HTR-8/SVneo (cell line): ENCODE measurements around the gene ORM1.

Experiments used
- DNase-seq: peaks from one replicate; pipeline ENCODE4 v3.0.0; 2011; ENCODE audit warnings: low spot score, mixed read lengths; ENCODE audit not compliant: insufficient read length
- FAIRE-seq: peaks from 2 replicates; lab custom pipeline; 2011; peaks lifted over from hg19 to GRCh38; lab: Jason Lieb, UNC

The ORM1 gene

DNA sequence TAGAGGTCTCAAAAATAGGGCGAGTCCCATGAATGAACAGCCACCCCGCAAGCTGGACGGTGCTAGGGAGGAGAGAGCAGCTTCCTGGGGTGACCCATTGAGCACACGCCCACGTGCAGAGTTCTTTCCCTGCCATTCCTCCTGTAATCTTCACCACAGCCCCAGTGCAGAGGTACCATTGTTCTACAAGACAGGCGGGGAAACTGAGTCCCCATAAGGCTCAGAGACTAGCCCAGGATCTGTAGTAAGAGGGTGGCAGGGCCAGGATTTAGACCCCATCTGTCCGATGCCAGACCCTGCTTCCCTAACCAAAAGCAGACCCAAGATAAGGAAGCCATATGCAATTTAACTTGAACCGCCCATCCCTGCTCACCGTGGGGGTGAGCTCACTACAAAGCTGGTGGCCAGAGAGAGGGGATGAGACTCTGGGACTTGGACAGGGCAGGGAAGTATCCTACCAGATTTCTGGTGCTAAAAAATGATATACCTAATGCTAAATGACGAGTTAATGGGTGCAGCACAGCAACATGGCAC lies 36.7 kb upstream of the ORM1 start:
- DNase-seq: no peak
- FAIRE-seq: no peak

DNA sequence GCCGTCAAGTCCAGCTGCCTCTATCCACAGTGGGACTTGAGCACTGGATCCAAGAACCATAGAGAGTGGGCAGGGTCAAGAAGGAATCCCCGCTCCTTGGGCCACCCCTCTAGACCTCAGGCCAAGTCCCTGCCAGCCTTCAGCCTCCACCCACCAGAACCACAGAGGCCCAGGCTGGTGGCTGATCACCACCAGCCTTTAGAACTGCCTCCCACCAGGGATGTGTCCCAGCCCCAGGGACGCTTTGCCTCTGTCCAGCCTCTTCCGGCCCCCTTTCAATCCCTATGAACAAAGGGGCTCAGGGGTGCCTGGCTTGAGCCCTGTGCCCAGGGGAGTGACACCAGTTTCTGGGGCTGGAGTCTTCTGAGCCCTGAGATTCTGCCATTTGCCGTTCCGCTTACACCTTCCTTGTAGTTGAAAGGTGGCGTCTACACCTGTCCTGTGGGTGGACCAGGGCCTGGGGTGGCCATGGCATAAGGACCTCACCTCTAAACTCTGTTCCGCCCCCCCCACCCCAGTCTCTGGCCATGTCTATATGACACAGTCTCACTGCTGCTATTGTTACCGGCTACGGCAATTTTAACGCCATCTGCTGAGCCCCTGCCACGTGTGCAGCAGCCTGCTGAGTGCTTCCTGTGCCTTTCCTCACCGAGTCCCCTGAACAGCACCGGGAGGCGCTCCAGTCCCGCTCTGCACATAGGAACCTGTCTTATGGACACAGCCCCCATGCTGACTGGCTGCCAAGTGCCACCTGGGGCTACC lies 35.7 kb upstream of the ORM1 start:
- DNase-seq (no peak), FAIRE-seq (no peak)

DNA sequence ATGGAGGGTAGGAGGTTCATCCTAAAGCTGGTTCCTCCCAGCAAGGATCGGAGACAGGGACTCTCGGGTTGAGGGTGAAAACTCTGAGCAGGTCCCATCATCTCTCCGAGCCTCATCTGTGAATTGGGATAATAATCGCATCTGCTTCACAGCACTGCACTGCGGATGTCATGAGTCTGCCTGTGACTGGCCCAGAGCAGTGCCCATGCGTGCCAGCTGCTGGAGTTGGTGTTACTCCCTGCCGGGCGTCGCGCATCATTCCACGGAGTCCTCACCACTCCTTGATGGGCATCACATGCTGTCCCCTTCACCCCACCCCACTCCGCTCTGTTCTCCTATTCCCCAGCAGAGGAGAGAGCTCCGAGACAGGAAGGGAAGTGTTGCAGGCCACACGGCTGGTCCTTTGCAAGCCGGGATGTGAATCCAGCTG lies 35.1 kb upstream of the ORM1 start:
- no peak for FAIRE-seq
- DNase-seq: no peak

DNA sequence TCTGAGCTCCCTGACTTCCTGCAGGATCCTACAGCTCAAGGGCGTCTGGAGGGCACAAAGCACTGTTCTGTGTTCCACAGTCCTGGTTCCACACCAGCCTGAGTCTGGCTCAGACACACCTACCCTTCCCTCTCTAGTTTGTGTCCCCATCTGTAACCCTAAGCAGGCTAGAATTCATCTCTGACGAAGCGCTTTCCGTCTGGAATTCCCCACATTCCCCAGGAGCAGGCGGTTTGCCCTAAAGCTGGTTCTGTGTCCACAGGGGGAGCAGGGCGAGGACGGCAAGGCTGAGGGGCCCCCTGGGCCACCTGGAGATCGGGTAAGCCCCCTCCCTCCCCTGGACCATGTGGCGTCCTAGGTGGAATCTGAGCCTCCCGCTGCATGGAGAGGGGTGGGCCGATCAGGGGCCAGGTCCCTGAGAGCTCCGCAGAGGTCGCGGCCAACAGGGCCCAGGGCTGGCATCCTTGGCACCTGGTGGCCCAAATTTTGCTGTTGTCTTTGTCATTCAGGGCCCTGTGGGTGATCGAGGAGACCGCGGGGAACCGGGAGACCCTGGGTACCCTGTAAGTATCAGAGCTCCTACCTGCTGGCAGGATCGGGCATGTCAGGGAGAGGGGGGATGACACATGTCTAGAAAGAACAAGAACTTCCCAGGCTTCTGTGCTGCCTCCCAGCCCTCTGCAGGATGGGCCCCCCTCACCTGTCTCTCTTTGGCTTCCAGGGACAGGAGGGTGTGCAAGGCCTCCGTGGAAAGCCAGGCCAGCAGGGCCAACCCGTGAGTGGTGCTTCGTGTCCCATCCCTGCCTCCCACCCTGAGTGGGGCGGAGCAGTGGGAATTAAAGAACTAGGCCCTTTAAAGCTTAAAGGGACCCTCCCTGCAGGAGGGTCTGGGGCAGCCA lies 34.5 kb upstream of the ORM1 start:
- peak; percentile 45 for DNase-seq
- FAIRE-seq: peak; percentile 38

DNA sequence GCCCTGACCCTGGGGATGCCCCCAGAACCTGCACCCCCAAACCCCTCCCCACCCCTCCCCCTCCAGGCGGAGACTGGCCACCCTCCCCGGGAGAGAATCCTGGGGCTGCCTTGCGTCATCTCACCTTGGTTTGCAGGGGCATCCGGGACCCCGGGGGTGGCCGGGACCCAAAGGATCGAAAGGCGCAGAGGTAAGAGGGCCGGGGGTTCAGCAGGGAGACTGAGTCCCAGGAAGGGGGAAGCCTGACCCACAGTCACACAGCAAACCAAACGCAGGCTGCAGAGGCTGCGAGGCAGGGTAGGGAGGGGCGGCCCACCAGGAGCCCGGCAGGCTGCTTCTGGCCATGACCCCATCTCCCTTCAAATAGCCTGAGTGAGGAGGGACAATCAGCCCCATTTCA lies 33.8 kb upstream of the ORM1 start:
- DNase-seq (no peak), FAIRE-seq (no peak)

DNA sequence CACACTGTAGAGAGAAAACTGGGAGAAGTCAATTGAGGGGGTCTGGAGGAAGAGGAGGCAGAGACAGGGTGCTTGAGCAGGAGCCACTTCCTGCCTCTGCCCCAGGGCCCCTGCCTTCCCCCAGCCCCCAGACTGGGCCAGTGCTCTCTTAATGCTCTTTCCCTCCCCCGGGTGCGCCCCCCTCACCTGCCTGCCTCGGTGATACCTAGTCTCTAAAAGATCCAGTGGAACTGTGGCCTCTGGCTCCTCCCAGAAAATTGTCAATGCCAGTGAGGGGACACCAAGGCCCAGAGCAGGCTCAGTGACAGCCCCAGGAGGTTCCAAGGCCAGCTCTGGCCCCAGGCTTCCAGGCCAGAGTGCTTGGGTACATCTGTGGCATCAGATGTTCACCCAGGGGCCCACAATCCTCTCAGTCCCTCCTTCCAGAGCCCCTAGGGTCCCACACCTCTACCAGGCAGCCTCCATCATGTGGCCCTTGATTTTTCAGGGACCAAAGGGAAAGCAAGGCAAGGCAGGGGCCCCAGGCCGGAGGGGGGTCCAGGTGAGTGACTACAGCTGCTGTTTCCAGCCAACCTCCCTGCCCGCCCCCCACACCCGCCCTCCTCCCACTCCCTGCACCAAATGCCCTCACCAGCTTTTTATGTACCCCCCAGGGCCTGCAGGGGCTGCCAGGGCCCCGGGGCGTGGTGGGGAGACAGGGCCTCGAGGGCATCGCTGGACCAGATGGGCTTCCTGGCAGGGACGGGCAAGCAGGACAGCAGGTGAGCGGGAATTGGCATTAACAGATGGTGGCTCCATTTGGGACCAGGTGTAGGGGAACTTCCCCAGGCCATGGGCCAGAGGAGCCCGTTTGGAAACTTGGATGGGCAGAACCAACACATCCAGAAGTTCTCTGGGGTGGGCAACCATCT lies 33.1 kb upstream of the ORM1 start:
- DNase-seq (no peak), FAIRE-seq (no peak)

DNA sequence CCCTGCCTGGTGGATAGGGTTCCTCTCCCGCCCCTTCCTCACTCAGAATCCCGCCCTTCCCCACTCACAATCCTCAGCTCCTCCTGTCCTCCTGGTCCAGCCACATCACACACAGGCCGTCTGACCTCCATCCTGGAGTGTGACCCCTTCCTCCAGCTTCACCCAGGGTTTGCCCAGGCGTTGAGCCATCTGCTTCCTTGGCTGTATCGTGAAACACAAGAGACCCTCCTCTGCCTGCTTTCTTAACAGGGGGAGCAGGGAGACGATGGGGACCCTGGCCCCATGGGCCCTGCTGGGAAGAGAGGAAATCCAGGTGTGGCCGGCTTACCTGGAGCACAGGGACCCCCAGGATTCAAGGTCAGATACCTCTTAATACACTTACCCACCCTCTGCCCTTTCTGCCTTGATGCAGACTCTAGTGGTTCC lies 32.3 kb upstream of the ORM1 start:
- DNase-seq: no peak

DNA sequence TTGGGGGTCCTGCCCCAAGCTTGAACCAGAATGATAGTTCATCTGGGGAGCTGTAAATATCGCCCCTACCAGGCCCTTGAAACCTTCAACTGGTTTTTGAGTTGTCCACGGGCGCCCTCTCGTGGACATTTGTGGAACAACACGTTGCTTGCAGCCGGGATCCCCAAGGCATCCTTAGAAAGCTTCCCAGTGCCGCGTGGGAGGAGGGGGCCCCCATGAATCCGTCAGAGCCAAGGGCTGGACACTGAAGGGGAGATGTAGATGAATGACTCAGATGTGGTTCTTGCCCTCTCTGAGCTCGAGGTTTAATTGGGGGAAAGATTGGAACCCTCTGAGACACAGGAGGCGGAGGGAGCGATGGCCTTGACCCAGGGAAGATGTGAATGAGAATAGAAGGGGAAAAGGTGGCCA lies 31.8 kb upstream of the ORM1 start:
- FAIRE-seq: no peak
- peak; percentile 54 for DNase-seq

More for the DNA sequence above, 32.3 kb upstream of the ORM1 start:
- FAIRE-seq: no peak

DNA sequence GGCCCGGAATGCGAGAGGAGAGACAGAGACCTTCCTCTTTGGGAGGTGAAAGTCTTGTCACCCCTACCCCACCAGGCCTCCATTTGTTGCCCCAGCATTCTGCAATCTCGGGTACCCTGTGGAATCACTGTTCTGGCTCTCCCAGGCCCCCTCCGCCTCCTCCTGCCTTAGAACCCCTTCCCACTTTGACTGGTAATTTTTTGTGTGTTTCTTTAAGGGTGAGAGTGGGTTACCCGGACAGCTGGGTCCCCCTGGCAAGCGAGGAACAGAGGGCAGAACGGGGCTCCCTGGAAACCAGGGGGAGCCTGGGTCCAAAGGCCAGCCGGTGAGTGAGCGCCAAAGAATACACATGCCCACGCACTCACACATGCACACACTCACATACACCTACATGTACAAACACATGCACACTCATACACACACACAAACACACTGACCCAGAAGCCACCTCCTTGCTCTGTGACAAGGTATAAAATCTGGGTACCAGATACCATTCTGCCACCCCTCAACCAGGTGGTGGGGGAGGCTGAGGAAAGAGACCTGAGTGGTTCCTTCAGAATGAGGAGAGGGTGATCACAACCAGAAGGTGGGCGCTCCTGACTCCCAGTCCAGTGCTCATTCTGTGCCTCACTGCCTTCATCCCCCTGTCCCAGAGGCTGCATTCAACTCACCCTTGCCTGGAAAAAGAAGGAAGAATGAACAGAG lies 30.9 kb upstream of the ORM1 start:
- DNase-seq: no peak
- no peak for FAIRE-seq

DNA sequence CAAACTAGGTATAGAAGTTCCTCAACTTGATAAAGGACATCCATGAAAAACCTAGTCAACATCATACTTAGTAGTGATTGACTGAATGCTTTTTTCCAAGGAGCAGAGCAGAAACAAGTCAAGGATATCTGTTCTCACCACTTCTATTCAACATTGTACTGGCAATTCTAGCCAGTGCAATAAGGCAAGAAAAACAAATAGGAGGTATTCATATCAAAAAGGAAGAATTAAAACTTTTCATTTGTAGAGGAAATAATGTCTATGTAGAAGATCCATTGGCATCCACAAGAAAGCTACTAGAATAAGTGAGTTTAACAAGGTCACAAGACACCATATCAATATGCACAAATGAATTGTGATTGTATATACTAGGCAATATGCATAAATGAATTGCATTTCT lies 28.2 kb upstream of the ORM1 start:
- no peak for FAIRE-seq
- no peak for DNase-seq

DNA sequence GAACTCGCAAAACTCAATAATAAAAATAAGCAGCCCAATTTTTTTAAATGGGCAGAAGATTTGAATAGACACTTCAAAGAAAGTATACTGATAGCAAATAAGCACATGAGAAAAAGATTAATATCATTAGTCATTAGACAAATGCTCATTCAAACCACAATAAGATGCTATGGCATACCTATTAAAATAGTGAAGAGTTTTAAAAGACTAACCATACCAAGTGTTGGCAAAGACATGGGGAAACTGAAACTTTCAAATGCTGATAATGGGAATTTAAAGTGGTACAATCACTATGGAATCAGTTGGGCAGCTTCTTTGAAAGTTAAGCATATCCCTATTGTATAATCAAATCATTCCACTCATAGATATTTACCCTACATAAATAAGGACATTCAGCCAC lies 26.6 kb upstream of the ORM1 start:
- DNase-seq: no peak
- FAIRE-seq: no peak

DNA sequence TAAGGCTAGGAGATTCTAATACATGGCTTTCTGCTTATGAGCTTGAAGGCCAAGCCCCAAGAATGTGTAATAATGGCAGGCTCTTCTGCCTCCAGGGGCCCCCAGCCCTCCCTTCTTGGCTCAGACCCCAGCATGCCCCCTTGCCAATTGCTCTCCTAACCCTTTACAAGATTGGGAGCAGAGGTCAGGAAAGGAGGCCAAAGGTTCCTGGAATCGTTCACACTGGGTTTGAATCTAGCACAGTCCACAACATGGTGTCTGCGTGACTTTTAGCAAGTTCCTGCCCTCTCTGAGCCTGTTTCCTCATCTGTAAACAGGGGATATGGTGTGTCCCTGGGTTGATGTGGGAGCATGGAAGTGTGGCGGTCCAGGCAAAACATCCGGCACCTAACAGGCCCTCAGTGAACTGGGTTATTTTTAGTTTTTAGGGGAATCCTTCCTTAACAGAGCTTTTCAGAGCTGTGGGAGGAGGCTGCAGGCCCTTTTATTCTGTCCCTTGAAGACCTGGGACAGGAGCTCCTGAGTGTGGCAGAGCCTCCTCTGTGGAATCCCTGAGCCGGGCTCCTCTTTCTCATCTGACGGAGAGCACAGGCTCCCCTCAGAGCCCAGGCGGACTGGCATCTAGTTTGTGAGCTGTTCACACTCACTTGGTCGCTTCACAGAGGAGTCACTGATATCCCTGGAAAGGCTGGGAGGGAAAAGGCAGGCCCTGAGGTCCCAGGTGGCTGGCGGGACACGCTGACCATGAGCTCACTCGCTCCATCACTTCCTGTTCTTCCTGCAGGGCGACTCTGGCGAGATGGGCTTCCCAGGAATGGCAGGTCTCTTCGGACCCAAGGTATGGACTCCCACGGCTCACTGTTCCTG lies 23.4 kb upstream of the ORM1 start:
- FAIRE-seq: no peak
- no peak for DNase-seq

DNA sequence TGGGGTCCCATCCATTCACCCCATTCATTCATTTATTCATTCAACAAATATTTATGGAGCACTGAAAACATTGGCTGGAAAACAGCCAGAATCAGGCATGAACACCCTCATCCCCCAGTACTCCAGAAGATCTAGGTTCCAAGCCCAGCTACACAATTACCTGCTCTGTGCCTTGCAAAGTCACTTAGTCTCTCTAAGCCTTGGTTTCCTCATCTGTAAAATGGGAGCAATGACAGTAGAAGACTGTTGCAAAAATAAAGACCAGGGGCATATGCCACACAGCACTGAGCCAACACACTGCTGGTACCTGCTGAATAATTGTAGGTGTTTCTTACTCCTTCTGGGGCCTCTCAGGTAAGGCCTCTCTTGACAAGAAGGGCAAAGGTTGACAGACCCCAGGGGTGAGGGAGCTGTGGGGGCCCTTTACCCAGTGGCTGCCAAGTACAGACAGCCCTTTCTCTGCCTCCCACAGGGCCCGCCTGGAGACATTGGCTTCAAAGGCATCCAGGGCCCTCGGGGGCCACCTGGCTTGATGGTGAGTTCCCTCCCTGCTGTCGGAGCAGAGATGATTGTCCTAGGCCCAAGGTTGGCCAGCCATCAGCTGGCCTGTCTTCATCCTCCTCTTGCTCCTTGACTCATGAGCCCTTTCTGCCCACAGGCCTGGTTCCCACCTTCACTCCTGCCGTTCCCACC lies 22.6 kb upstream of the ORM1 start:
- FAIRE-seq (no peak), DNase-seq (no peak)

DNA sequence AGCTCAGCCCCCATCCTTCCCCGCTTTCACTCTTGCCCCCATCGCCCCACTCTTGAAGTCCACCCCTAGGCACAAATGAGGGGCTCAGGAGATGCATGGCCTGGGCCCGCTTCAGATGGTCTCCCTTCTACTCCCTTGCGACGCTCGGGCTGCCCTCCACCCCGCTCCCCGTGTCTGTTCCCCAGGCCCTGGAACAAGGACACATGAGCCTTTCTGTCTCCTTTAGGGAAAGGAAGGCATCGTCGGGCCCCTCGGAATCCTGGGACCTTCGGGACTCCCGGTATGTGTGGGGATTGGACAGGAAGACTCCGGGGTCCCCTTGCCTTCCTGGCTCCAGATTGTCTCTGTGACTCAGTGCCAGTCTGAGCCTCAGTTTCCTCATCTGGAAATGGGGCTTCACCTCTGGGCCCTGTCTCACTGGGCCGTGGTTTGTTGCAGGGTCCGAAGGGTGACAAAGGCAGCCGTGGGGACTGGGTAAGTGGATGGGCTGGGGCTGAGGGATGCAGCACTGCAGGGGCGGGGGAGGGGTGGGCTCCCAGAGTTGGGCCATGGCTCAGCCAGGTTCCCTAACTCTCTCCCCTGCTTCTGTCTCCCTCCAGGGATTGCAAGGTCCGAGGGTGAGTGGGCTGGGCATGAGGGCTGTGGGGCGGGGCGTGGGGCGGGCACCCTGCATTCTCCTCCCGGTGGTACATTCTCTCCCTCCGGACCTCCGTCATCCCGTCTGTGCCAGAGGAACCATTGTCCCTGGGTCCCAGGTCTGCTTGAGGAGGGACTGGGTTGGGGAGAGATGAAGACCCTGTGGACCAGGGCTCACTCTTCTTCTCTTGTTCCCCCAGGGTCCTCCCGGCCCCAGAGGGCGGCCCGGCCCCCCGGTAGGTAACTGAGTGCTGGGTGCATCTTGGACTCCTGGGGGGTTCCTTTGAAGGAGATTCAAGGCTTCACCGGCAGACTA lies 21.8 kb upstream of the ORM1 start:
- no peak for DNase-seq
- FAIRE-seq: no peak

DNA sequence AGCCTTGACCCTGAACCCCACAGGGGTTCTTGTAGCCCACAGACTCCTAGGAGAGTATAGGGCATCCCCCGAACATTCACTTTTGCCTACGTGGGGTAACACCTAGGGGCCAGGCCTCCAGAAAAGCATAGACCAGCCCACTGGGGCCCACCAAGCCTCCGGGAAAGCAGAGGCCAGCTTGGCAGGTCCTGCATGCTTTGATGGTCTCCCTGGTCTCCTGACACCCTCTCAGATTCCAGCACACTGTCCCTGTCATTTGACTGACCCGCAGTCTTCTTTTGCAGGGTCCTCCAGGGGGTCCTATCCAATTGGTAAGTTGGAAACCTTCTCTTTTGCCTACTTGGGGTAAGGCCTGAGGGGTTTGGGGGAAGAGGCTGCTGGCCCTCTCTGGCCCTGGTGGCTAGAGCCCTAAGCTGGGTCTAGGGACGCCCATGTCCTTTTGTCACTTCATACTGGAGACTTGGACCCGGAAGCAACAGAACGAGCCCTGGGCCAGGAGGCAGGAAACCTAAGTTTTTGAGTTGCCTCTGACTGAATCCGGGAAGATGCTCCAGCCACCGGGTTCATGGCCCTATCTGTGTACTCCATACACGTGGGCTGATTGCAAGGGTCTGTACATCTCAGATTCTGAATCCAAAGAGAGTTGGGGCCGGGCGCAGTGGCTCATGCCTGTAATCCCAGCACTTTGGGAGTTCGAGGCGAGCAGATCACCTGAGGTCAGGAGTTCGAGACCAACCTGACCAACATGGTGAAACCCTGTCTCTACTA lies 20.9 kb upstream of the ORM1 start:
- FAIRE-seq: no peak
- DNase-seq: no peak

DNA sequence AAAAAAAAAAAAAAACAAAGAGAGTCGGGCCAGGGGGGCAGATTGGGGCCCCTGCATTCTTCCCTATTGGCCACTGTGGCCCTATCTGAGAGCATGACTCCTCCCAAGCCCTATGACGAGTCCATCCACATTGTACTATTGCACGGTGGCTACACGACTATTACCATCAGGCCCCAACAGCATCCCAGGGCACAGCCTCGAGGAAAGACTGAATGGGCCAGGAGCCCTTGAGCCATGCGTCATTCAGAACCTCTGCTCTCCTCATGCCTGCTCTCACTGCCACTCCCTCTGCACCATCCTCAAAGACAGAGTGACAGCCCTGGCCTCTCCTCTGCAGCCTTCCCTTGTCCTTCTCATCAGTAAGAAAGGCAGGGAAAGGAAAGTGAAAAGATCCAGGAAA lies 20.2 kb upstream of the ORM1 start:
- FAIRE-seq: no peak
- no peak for DNase-seq
